KOPT-K1 (cell line): ENCODE data around the gene INHBC.

ENCODE experiments used
- H3K27ac ChIP-seq: fragments of 200-600 bp; sonication (generic); 2 replicates; pipeline ENCODE4 v1.5.1; 2016; ENCODE audit warnings: antibody characterized with exemption, mild to moderate bottlenecking, low read depth, low read length; ENCODE audit not compliant: poor library complexity, severe bottlenecking
- H3K36me3 ChIP-seq: fragments of 200-600 bp; sonication (generic); 2 replicates; pipeline ENCODE4 v1.5.1; 2017; ENCODE audit warnings: antibody characterized with exemption, mild to moderate bottlenecking, low read length, moderate library complexity; ENCODE audit not compliant: insufficient read depth
- H3K9me3 ChIP-seq: fragments of 200-600 bp; sonication (generic); 2 replicates; pipeline ENCODE4 v1.5.1; 2017; ENCODE audit warnings: antibody characterized with exemption, low read length, mild to moderate bottlenecking; ENCODE audit not compliant: insufficient read depth, poor library complexity, severe bottlenecking

INHBC gene

GRCh38 chr12:57475271-57476161 lies 40.9 kb downstream of the INHBC start:
- Histone ChIP-seq H3K36me3 (peaks cover 57% of the 10 kb centered on the region), H3K9me3 (no peaks in the 10 kb centered on the region), H3K27ac (no peak overlapping the region)

GRCh38 chr12:57476162-57476992 lies 41.8 kb downstream of the INHBC start:
- H3K9me3 ChIP-seq = no peaks in the 10 kb centered on the region
- H3K36me3 ChIP-seq = peaks cover 49% of the 10 kb centered on the region
- peak overlapping the region; percentile 94 for H3K27ac ChIP-seq

- Histone ChIP-seq H3K27ac (peak overlapping the region; percentile 94), H3K36me3 (peaks cover 42% of the 10 kb centered on the region), H3K9me3 (no peaks in the 10 kb centered on the region)
Measured at GRCh38 chr12:57476993-57477709, 42.6 kb downstream of the INHBC start.

- Histone ChIP-seq H3K36me3 (peaks cover 33% of the 10 kb centered on the region), H3K27ac (peak overlapping the region; percentile 94), H3K9me3 (no peaks in the 10 kb centered on the region)
Measured at GRCh38 chr12:57477710-57478681, 43.4 kb downstream of the INHBC start.

GRCh38 chr12:57479043-57479375 lies 44.4 kb downstream of the INHBC start:
- Histone ChIP-seq H3K36me3 (peaks cover 25% of the 10 kb centered on the region), H3K9me3 (no peaks in the 10 kb centered on the region), H3K27ac (peak overlapping the region; percentile 94)

GRCh38 chr12:57479376-57480115 lies 45.0 kb downstream of the INHBC start, which contains the start of gene ARHGAP9:
Gene ARHGAP9, minus strand, starts transcription at chr12:57479866. Its CDS starts 460 bp downstream, at chr12:57479406.
- Histone ChIP-seq H3K9me3 (no peaks in the 10 kb centered on the region), H3K36me3 (peaks cover 20% of the 10 kb centered on the region), H3K27ac (peak within 1 kb of the TSS; percentile 94)

GRCh38 chr12:57481671-57482070 lies 47.1 kb downstream of the INHBC start:
- H3K9me3 ChIP-seq = no peaks in the 10 kb centered on the region
- no peaks in the 10 kb centered on the region for H3K36me3 ChIP-seq
- peak overlapping the region; percentile 32 for H3K27ac ChIP-seq

GRCh38 chr12:57483466-57483865 lies 48.9 kb downstream of the INHBC start:
- Histone ChIP-seq H3K27ac (no peak overlapping the region), H3K9me3 (no peaks in the 10 kb centered on the region), H3K36me3 (no peaks in the 10 kb centered on the region)

- Histone ChIP-seq H3K9me3 (no peaks in the 10 kb centered on the region), H3K36me3 (peaks cover 19% of the 10 kb centered on the region), H3K27ac (no peak overlapping the region)
Measured at GRCh38 chr12:57485695-57486094, 51.1 kb downstream of the INHBC start.

- Histone ChIP-seq H3K9me3 (no peaks in the 10 kb centered on the region), H3K27ac (peak overlapping the region; percentile 44), H3K36me3 (peaks cover 33% of the 10 kb centered on the region)
Measured at GRCh38 chr12:57487055-57487596, 52.5 kb downstream of the INHBC start.

GRCh38 chr12:57487597-57488401 lies 53.2 kb downstream of the INHBC start, which contains the start of gene MARS1:
Gene MARS1, plus strand, starts transcription at chr12:57488068. Its CDS starts 23 bp downstream, at chr12:57488091.
- Histone ChIP-seq H3K27ac (peak within 1 kb of the TSS; percentile 76), H3K9me3 (no peaks in the 10 kb centered on the region), H3K36me3 (peaks cover 40% of the 10 kb centered on the region)

GRCh38 chr12:57488402-57489156 lies 54.0 kb downstream of the INHBC start:
- Histone ChIP-seq H3K36me3 (peaks cover 43% of the 10 kb centered on the region), H3K27ac (peak overlapping the region; percentile 76), H3K9me3 (no peaks in the 10 kb centered on the region)
